Left ventricle myocardium superior (tissue), 1 donor: ENCODE data around the gene IL1R2. TPM values are rescaled to one million over a fixed set of nuclear protein-coding genes. Genes with fewer than 3 reads are reported as not detected.

Experiments used
- ATAC-seq: fragments of 200-7000 bp; cut with Tn5 transposase; one replicate; pipeline ENCODE4 v1.9.1; 2020; ENCODE audit warnings: mild to moderate bottlenecking, moderate library complexity
- DNase-seq: peaks from one replicate; pipeline ENCODE4 v3.0.0-alpha.2; 2020
- intact Hi-C: fragments of 100-400 bp; cut with micrococcal nuclease; formaldehyde crosslinking; loops from one replicate; pipeline ENCODE4 v1.11.0; 2022
- total RNA-seq: library from RNA; stranded (reverse); fragmentation: NEBNext Ultra II Directional; extraction: Animal tissue kit (Norgen Biotek cat#: 25700); gene quantifications from one replicate; pipeline ENCODE4 v1.2.1, GENCODE V29; 2021
- donor health status: DM: no; HTN: yes; CAD: no; lungs with severe emphysema.

IL1R2 gene
- total RNA-seq, 1 donor from 2014 or later, result 1.4 TPM

DNA sequence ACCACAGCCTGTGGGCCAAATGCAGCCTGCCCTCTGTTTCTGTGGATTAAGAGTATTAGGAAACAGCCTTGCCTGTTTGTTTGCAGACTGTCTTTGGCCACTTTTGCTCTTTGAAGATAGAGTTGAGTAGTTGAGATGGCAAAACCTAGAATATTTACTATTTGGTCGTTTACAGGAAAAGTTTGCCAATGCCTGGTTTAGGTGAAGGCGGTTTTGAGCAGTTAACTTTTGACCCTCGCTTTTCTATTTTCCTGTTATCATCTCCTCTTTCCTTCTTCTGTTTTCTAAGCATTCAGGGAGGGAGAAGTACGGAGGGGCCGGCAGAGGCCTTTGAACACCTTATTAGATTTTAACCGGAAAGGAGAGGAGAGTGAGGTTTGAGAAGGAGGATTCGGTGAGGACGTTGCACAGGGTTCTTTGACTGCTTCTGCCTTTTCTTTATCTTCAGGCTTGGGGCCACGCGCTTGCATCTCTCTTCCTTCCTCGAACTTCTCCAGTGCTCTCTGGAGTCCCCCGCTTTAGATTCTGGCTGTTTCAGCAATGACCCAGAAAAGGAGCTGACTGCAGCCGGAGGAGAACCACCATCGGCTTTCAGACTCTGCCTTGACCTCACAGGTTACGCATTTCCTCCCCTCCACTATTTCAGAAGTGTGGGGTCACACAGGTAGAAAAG is 39.2 kb downstream of the IL1R2 start:
- ATAC-seq (no peak), DNase-seq (no peak)
- intact Hi-C loops, result no loop called here

DNA sequence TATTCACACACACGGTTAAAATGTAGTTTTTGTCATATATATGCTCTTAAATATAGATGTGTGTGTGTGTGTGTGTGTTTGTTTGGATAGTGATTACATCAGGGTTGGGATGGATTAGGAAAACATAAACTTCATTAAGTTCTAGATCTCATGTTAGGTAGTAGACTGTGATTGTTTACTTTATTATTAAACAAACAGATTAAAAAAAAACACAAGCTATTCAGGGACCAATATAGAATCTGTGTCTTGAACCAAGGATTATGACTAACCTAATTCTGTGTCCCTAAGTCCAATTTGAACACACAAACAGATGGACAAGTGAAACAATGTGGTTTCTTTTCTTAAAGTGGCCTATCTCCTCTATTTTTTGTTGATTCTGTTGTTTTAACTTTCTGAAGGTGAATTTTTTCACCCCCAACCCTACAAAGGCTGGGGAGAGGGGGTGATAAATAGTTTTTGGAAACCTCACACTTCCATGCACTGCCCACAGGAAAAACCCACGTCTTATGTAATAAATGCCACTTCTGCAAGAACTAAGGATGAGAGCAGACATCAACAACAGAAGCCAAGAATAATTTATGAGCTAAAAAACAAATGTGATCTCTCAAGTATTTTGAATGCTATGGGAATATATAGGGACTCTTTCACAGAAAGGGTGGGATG is 40.7 kb downstream of the IL1R2 start:
- intact Hi-C loops, result no loop called here
- no peak for DNase-seq
- no peak for ATAC-seq

DNA sequence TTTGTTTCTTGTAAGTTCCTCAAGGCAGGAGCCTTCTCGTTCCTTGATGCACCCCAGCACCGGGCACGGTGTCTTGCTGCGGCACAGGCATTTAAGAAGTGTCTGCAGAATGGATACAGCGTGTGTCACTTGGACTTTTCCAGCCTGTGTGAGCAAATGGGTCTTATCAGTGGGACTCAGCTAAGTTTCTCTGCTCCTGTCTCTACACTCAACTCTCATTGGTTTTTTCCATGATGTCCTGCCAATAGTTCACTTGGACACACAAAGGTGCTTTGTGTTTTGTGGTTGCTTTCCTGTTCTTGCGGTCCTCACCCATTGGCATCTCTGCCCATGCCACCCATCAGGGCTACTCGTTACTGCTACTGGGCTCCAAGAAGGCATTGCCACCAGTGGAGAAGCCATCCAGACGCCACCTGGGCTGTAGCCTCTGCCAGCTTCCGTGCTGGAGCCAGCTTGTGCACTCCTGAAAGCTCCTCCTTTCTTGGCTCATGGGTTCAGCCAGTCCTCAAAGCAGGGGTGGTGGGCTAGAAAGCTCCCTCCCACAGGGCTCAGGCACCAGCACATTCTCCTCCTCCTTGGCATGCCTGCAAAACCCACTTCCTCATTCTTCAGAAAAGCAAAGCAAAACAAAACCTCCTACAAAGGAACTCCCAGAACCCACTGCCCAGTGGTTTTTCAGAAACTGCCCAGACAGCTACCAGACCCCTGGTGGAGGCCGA is 41.4 kb downstream of the IL1R2 start:
- DNase-seq (peak; percentile 52), ATAC-seq (peak; percentile 72)
- intact Hi-C loops, result no loop called here

DNA sequence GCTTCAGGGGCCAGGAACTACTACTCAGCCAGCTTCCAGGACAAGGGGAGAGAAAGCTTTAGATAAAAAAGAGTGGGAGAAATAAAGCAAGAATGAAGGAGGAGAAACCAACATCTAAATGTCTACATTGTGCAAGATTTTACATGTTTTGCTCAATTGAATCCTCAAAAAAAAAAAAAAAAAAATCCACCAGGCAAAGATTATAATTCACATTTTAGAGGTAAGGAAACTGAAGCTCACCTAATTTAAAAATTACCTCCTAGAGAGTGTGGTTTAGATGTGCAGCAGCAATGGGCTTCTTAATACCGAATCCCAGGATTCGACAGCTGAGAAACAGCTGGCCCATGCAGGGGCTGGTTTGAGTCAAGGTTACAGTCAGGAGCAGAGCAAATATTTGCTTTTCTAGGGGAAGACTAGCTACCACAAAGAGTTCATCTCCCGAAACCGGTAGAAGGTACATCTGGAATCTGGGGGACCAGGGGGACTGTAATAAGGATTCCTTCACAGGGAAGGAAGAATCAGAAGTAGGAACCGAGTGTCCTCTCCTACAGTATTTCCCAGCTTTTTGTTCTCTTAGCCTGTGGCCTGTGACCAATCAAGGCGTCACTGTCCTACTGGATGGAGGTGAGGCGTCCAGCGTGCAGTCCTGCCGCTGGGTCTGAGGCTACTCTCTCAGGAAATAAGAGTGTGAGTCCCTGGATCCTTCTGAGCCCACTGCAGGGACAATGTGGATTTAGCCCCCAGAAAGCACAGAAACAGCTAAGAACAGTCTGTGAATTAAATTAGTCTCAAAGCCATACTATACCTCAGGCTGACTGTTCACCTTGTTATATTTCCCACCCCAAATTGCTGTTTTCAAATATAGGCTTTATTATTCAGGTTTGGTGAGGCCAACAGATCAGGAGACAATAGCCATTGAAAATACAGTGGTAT is 42.3 kb downstream of the IL1R2 start:
- intact Hi-C loops, result no loop called here
- DNase-seq, result no peak
- ATAC-seq, result peak; percentile 33

DNA sequence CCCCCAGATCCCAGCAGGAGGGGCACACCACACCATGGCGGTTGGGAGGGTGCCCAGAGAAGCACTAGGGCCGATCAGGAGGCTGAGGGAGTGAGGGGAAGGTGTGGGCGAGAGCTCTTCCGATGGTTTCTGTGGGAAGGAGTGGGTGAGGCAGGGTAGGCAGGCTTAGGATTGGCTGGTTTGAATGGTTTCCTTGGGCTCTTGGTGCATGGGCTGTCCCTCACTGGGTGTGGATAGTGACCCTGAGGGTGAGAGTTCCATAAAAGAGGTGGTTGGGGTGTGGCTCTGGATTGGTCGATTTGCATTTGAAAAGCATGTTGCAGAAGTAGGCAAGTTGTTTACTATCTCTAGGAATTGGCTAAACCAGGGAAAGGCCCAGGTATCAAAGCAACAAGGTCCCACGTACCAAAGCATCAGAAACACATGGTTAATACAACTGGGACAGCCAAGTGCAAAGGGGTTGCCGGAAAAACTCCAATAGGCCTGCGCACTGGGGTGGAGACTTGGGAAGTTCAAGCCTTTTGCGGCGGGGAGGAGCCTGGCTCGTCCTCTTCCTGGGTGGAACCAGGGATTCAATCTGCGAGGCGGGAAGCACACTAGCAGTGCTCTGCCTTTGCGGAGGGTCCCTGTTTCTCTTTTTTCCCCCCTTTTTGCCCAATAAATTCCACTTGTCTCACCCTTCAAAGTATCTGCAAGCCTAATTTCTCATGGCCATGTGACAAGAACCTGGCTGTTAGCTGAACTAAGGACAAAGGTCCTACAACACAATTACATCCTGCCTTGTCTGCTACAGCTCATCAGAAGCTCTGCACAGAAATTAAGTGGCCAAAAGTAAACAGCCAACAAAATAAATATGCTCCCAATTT is 43.2 kb downstream of the IL1R2 start:
- DNase-seq (peak; percentile 25), ATAC-seq (no peak)
- intact Hi-C loops, result no loop called here

DNA sequence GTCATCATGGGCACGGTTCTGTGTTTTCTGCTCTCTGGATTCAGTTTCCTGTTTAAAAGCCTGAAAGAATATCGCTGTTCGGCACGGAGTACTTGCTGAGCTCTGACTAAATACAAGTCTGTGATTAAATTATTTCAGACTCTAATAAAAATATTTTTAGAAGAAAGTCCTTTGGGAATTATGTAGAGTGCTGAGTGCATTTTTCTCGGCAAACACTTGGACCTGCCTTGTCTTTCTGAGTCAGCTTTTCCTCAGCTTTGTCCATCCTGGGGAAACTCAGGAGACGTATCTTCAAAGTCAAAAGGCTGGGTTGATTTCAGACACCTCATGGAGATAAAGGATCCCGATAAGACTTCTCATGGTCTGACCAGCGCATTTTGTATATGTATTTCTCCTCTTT is 45.9 kb downstream of the IL1R2 start:
- ATAC-seq (peak; percentile 68), DNase-seq (no peak)
- intact Hi-C loops, result no loop called here

DNA sequence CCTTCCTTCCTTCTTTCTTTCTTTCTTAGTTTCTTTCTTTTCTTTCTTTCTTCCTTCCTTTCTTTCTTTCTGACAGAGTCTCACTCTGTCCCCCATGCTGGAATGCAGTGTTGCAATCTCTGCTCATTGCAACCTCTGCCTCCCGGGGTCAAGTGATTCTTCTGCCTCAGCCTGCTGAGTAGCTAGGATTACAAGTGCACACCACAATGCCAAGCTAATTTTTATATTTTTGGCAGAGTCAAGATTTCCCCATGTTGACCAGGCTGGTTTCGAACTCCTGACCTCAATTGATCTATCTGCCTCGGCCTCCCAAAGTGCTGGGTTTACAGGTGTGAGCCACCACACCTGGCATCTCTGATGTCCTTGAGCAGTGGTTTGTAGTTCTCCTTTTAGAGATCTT is 48.5 kb downstream of the IL1R2 start:
- intact Hi-C loops, result no loop called here
- ATAC-seq (no peak), DNase-seq (no peak)

DNA sequence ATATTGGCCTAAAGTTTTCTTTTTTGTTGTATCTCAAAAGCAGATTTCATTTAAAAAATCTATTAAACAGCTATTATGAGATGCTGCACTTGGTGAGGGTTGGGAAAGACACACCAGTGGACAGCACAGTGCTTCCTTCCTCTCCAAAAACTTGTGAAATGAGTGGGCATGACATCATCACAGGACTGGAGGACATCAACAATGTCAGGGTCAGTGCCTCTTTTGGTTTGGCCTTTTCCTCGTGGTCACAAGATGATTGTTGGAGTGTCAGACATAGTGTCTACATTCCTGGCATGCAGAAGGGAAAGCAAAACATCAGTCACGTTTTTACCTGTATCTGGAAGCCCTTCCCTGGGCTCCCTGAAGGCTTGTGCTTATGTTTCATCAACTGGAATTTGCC is 49.6 kb downstream of the IL1R2 start:
- intact Hi-C loops, result no loop called here
- DNase-seq (no peak), ATAC-seq (peak; percentile 54)

DNA sequence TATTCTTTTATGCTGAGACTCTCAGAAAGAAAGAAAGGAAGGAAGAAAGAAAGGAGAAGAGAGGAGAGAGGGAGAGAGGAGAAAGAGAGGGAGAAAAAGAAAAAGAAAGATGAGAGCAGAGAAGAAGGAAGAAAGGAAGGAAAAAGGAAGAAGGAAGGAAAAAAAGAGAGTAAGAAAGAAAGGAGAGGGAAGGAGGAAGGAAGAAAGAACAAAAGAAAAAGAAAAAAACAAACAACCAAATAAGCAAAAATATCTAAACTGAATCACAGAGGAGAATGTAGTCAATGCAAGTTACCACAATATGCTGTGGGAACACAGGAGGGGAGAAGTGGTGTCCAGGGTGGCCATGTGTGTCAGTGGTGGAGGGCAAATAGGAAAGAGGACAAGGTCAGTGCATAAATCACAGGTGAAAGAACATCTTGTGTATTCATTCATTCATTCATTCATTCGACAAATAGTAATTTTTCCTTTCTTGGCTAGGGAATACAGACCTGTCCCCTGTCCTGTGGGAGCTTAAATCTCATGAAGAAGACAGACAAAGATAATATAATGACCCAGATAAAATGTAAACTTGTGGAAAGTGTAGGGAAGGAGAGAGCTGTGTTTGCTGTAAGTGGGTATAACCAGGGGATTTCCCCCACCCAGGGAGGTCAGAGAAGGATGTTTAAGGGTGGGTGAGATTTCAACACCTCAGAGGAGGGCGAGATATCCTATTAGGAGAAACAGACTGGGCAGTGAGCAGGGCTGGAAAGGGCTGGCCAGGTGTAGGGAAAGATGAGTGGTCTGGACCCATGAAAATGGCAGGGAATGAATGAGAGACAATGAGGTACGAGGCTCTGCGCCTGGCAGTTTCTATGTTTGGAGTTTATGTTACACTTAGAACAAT is 50.7 kb downstream of the IL1R2 start:
- intact Hi-C loops, result no loop called here
- no peak for ATAC-seq
- DNase-seq, result no peak

DNA sequence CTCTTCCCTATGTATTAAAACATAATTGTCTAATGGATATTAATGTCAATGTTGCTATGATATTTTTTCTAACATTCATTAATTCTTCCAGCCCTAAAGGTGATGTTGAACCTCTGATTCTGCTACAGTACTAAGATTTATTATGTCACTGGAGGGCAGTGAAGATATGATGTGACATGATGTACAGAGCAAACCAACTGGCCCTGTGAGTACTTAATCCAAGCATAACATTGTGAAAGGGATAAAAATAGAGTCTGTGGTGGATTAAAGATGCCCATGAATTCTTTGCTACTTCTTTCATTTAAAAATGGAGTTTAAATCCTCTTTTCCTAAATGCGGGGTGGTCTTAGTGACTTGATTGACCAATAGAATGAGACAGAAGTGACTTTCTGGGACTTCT is 51.8 kb downstream of the IL1R2 start:
- ATAC-seq (no peak), DNase-seq (no peak)
- intact Hi-C loops, result no loop called here

DNA sequence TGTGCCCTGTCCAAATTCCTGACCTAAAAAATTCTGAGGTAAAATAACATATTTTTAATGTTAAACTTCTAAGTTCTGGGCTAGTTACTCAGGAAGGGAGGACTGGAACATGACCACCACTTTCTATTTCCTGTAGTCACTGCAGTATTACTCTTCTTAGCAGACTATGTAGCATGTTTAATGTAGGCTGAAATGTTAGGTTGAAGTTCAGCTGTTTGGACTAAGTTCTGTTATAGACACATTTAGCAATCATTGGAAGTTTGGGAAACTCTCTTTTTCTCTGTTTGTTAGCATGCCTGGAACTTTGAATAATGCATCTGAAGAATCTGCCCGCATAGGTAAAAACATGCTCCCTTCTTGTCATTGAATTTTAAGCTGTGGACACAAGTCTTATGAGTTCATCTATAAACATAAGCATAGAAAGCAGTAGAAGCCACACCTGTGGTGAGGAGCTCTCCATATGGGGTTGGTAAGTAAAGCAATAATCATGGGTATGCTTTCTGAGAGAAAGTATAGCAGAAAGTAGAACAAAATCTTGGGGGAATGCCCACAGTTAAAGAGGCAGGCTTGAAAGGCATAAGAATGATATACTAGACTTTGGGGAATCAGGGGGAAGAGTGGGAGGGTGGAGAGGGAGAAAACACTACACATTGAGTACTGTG is 52.6 kb downstream of the IL1R2 start:
- DNase-seq, result no peak
- no peak for ATAC-seq
- intact Hi-C loops, result no loop called here

DNA sequence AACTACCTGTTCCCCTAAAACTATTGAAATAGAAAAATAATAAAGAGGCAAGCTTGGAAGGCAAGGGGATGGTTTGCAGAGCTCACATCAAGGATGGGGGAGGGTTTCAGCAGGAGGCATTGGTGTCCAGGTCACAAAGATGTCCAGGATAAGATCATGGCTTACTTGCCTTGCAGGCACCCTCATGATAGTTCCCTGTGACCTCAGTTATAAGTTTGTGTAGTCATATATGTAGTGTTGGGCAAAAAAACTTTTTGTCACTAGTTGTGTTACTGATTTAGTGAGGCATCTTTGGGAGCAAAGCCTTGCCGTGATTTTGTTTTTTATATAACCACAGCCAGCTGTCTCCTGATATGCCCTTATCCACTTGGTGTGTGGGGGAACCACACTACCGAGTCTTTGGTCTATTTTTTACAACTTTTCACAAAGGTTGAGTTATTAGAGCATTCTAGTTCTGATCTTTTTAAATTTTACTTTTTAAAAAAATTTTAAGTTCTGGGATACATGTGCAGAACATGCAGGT is 53.3 kb downstream of the IL1R2 start:
- intact Hi-C loops, result no loop called here

DNA sequence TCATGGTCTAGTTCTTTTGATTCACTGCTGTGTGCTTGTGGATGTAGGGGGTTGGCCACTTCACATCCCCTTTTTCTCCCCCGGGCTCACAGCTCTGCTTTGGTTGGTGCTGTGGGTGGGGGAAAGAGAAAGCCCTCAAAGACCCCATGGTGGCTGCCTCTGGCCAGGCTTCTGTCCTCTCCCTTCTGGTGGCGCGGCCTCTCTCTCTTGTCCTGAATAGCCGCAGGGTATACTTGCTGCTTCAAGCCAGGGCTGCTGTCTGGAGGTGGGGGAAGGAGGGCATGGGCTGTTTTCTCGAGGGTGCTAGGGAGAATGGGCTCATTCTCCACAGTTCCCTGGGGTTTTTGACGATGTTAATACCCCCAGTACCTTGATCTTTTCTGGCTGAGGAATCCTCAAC is 53.9 kb downstream of the IL1R2 start:
- no peak for DNase-seq
- ATAC-seq, result no peak
- intact Hi-C loops, result no loop called here

More for the DNA sequence above, 53.3 kb downstream of the IL1R2 start:
- DNase-seq, result no peak
- no peak for ATAC-seq

DNA sequence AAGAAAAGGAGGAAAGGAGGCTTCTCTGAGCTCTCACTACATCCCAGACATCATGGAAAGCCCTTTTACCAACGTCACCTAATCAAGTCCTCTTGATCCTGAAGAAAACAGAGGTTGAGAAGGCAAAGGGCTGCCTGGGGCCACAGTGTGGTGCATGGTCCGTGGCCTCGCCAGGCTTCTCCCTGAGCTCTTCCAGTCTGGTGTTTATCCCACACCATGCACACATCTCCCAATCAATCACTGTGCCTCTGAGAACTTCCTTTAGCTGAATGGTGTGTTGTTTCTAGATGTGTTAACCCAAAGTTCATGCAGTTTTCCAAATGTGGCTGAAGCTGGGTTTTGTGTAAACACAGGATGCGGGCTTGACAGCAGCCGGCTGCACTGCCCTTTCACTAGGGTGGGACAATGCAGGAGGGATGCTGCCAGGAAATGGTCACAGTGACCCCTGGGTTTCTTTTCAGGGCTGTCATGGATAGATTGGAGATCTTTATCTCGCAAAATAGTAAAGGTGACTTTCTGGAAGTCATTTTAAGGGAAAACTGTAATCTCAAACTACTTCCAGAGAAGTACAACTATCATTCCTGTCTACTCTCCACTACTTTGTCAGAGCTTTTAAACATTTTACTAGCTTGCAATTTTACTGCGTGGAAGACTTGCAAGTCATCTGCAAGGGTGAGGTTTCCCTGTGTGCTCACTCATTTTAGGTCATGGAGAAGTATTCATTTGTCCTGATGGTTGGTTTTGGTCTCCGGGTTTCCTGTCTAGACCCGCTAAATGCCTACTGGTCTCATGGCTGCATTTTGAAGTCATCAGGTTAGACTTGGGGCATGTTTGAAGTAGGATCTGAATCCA is 54.6 kb downstream of the IL1R2 start:
- no peak for ATAC-seq
- no peak for DNase-seq
- intact Hi-C loops, result no loop called here

DNA sequence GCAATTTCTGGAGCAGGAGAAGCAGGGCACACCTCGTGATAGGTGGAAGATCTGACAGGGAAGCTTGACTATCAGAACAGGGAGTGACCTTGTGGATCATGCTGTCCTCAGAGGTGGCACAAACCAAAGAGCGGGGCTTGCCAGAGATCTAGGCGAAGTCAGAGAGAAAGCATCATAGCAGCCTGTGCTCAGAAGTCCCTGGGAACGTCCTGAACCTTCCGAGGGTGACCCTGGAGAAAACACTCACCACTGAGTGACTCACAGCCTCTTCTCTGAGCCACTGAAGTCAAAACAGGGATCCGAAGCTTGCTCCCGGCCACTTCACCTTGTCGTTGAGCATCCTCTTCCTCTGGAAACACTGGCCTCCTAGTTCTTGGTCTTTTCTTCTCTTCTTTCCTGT is 56.7 kb downstream of the IL1R2 start:
- intact Hi-C loops, result no loop called here
- ATAC-seq, result no peak
- no peak for DNase-seq
